Kidney (tissue), 14 donors: Measurements from ENCODE around the gene LAMB2. TPM values are rescaled to one million over a fixed set of nuclear protein-coding genes. Genes with fewer than 3 reads are reported as not detected.
A peak's percentile ranks its signal among the peaks of the same experiment; 100 is the strongest.

Experiments
- DNase-seq, 5 donors: peaks; one replicate each; pipeline ENCODE4 v3.0.0-alpha.2; 2013 to 2020
- FAIRE-seq: peaks from 2 replicates; lab custom pipeline; 2012; peaks lifted over from hg19 to GRCh38; lab: Jason Lieb, UNC
- H3K27ac ChIP-seq, 2 donors: one replicate each; pipeline ENCODE4 v1.7.0; 2013; ENCODE audit warnings: low read depth in 2 of 2, low read length in 2 of 2, inconsistent platforms in 1 of 2
- H3K27me3 ChIP-seq: one replicate; pipeline ENCODE4 v1.7.1; 2013; ENCODE audit warnings: low read length, inconsistent platforms; ENCODE audit not compliant: control insufficient read depth, insufficient read depth
- H3K36me3 ChIP-seq, 3 donors: one replicate each; pipeline versions ENCODE4 v1.7.0 to v1.7.1; 2013; ENCODE audit warnings: low read length in 3 of 3, control low read depth in 1 of 3, inconsistent platforms in 1 of 3; ENCODE audit not compliant: insufficient read depth in 3 of 3, control insufficient read depth in 2 of 3
- H3K4me1 ChIP-seq, 3 donors: one replicate each; pipeline versions ENCODE4 v1.7.0 to v1.7.1; 2013; ENCODE audit warnings: low read length in 3 of 3, inconsistent platforms in 1 of 3, low read depth in 1 of 3; ENCODE audit not compliant: control insufficient read depth in 2 of 3, insufficient read depth in 2 of 3
- H3K4me3 ChIP-seq, 3 donors: one replicate each; pipeline versions ENCODE4 v1.7.0 to v1.8.1; 2013; ENCODE audit warnings: low read length in 3 of 3, control low read depth in 1 of 3, inconsistent platforms in 1 of 3
- H3K9ac ChIP-seq, 3 donors: one replicate each; pipeline versions ENCODE4 v1.7.0 to v1.7.1; 2013; ENCODE audit warnings: low read length in 3 of 3, control low read depth in 1 of 3, inconsistent platforms in 1 of 3
- H3K9me3 ChIP-seq, 3 donors: one replicate each; pipeline versions ENCODE4 v1.7.0 to v1.7.1; 2013; ENCODE audit warnings: low read length in 3 of 3, control low read depth in 1 of 3, inconsistent platforms in 1 of 3; ENCODE audit not compliant: control insufficient read depth in 2 of 3, insufficient read depth in 1 of 3
- CTCF ChIP-seq: IDR thresholded peaks from 3 replicates; pipeline ENCODE4 v1.5.1; 2012; ENCODE audit warnings: mild to moderate bottlenecking, moderate library complexity, borderline replicate concordance; ENCODE audit not compliant: insufficient read depth; ENCODE audit errors: extremely low read depth
- intact Hi-C: fragments of 100-400 bp; cut with DNase I; formaldehyde crosslinking; loops from one replicate; pipeline ENCODE4 v1.11.1; 2022
- polyA plus RNA-seq: library from polyadenylated mRNA; stranded (reverse); fragments of 350-450 nt; fragmentation: Illumina TruSeq; extraction: RNeasy Lipid Tissue Mini Kit (QIAGEN cat#74804); gene quantifications from one replicate; pipeline ENCODE4 v1.2.3, GENCODE V29; 2014; ENCODE audit warnings: low read depth, low replicate concordance; ENCODE audit not compliant: insufficient read depth
- total RNA-seq: library from RNA; stranded (reverse); fragmentation: NEBNext Ultra II Directional; extraction: Animal tissue kit (Norgen Biotek cat#: 25700); gene quantifications from one replicate; pipeline ENCODE4 v1.2.1, GENCODE V29; 2021
- donor health status: control.
- donor health status: control.
- donor health status: control.
- donor health status: control.
- donor health status: control.
- donor health status: DM: yes; HTN: yes; CAD: no.
- donor health status: Normal renal cell carcinoma (clear cell type).

The LAMB2 gene
- total and polyA plus RNA-seq, 2 donors from 2014 or later, result 444 to 460 TPM

GRCh38 chr3:49161197-49161596 lies 28.3 kb upstream of the LAMB2 start:
- H3K9me3 ChIP-seq, result no peaks in the 10 kb centered on the region
- H3K4me1 ChIP-seq, result peaks cover 0 to 13% (median 6%) of the 10 kb centered on the region in 3 donors
- no peak for TF ChIP-seq CTCF
- no peak overlapping the region for H3K27ac ChIP-seq
- intact Hi-C loops, result no loop called here
- no peak overlapping the region for H3K4me3 ChIP-seq
- H3K36me3 ChIP-seq, result peaks cover 0 to 8% (median 7%) of the 10 kb centered on the region in 3 donors
- FAIRE-seq, result no peak
- H3K27me3 ChIP-seq, result no peaks in the 10 kb centered on the region
- no peak for DNase-seq
- no peak overlapping the region for H3K9ac ChIP-seq

- H3K36me3 ChIP-seq, result peaks cover 0 to 4% (median 4%) of the 10 kb centered on the region in 3 donors
- intact Hi-C loops, result no loop called here
- H3K27me3 ChIP-seq, result no peaks in the 10 kb centered on the region
- no peaks in the 10 kb centered on the region for H3K9me3 ChIP-seq
- FAIRE-seq, result no peak
- TF ChIP-seq CTCF, result no peak
- no peak overlapping the region for H3K27ac ChIP-seq
- no peak overlapping the region for H3K9ac ChIP-seq
- DNase-seq, result peak in 2 of 5 donors; percentile 8 to 24
- H3K4me3 ChIP-seq, result no peak overlapping the region
- H3K4me1 ChIP-seq, result peaks cover 0 to 2% (median 0%) of the 10 kb centered on the region in 3 donors
Observed at GRCh38 chr3:49158792-49159191, 25.9 kb upstream of the LAMB2 start.

- intact Hi-C loops, result no loop called here
- TF ChIP-seq CTCF, result peak; percentile 59
- FAIRE-seq, result no peak
- Histone ChIP-seq H3K36me3 (no peaks in the 10 kb centered on the region), H3K4me3 (no peak overlapping the region), H3K27me3 (no peaks in the 10 kb centered on the region), H3K9ac (no peak overlapping the region), H3K27ac (no peak overlapping the region), H3K9me3 (no peaks in the 10 kb centered on the region), H3K4me1 (peaks cover 0 to 2% (median 0%) of the 10 kb centered on the region in 3 donors)
- DNase-seq, result peak in 2 of 5 donors; percentile 42 to 58
Observed at GRCh38 chr3:49158103-49158709, 25.4 kb upstream of the LAMB2 start.
